Sciatic nerve (tissue), 2 donors: ENCODE measurements around the gene REM1. TPM values are rescaled to one million over a fixed set of nuclear protein-coding genes. Genes with fewer than 3 reads are reported as not detected.
A peak's percentile ranks its signal among the peaks of the same experiment; 100 is the strongest.
"Not testable (repeated sequence)": the region's sequence is repeated elsewhere in the genome, so short reads cannot be mapped to it uniquely, and the experiment has no call there.

Source experiments
- ATAC-seq: fragments of 200-7000 bp; cut with Tn5 transposase; one replicate; pipeline ENCODE4 v1.9.1; 2020; ENCODE audit warnings: mild to moderate bottlenecking, moderate library complexity
- DNase-seq: peaks from one replicate; pipeline ENCODE4 v3.0.0-alpha.2; 2020; ENCODE audit warnings: low spot score
- intact Hi-C: fragments of 100-400 bp; cut with DNase I; formaldehyde crosslinking; loops from one replicate; pipeline ENCODE4 v1.14.2; 2022
- total RNA-seq: library from RNA; stranded (reverse); fragmentation: NEBNext Ultra II Directional; extraction: Animal tissue kit (Norgen Biotek cat#: 25700); gene quantifications from one replicate; pipeline ENCODE4 v1.2.1, GENCODE V29; 2021
- donor health status: DM: no; HTN: no; CAD: no.
- donor health status: DM: no; HTN: no; CAD: no.

REM1 gene
- total RNA-seq, 1 donor from 2014 or later: 7.2 TPM

DNA sequence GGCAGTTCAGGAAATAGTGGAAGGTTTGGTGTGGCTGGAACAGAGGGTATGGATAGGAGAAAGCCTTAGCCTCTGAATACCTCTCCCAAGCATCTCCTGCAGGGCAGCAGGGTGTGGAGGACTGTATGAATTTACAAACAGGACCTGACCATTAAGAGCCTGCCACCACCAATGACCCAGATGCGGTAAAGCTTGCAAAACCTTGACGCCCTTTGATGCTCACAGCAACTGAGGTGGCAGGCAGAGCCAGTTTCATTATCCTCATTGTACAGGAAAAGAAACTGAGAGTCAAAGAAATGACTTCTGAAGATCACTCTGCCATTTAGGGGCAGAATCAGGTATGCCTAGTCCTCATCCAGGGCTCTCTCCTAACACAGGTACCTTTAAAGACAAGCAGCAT, 41.6 kb downstream of the REM1 start:
- intact Hi-C loops: no loop called here
- DNase-seq (no peak), ATAC-seq (no peak)

DNA sequence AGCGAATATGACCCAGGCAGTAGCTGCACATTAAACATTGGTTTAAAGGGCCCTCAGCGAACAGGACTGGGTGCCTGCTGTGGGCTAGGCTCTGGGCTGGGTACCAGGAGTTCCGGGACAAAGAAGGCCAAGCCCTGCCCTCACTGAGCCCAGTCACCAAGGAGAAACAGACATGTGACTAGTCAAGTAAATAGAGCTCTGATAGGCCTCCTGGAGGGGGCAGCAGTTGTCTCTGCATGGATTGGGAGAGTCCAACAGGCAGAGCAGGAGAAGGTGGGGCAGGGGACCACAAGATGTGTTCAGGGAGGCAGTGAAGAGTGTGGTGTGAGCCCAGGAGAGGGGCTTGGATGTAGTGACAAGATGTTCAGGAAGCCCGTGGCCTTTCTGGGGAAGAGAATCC, 42.3 kb downstream of the REM1 start:
- ATAC-seq (no peak), DNase-seq (no peak)
- intact Hi-C loops: no loop called here

DNA sequence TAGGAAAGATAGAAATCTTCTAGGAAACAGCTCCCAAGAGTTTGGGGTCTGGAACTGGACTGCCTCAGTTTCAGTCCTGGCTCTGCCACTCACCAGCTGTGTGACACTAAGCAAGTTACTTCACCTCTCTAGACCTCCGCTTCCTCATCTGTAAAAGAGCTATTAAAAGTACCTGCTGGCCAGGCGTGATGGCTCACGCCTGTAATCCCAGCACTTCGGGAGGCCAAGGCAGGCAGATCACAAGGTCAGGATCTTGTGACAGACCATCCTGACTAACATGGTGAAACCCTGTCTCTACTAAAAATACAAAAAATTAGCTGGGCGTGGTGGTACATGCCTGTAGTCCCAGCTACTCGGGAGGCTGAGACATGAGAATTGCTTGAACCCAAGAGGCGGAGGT, 46.2 kb downstream of the REM1 start:
- ATAC-seq, intact Hi-C loops, DNase-seq: not testable (repeated sequence)

DNA sequence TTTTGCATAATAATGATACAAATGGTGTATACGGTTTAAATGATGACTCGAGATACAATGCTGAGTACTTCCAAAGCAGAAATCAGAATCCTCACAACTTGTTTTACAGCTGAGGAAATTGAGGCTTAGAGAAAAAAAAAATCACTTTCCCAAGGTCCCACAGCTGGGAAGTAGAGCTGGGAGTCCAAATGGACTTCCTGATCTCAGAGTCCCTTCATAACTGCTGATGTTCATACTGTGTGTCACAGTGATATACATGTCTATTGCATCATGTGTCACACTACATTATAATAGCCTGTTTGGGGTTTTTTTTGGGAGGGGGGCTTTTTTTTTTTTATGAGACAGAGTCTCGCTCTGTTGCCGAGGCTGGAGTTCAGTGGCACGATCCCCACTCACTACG, 47.6 kb downstream of the REM1 start:
- DNase-seq (no peak), ATAC-seq (peak; percentile 43)
- intact Hi-C loops: no loop called here

DNA sequence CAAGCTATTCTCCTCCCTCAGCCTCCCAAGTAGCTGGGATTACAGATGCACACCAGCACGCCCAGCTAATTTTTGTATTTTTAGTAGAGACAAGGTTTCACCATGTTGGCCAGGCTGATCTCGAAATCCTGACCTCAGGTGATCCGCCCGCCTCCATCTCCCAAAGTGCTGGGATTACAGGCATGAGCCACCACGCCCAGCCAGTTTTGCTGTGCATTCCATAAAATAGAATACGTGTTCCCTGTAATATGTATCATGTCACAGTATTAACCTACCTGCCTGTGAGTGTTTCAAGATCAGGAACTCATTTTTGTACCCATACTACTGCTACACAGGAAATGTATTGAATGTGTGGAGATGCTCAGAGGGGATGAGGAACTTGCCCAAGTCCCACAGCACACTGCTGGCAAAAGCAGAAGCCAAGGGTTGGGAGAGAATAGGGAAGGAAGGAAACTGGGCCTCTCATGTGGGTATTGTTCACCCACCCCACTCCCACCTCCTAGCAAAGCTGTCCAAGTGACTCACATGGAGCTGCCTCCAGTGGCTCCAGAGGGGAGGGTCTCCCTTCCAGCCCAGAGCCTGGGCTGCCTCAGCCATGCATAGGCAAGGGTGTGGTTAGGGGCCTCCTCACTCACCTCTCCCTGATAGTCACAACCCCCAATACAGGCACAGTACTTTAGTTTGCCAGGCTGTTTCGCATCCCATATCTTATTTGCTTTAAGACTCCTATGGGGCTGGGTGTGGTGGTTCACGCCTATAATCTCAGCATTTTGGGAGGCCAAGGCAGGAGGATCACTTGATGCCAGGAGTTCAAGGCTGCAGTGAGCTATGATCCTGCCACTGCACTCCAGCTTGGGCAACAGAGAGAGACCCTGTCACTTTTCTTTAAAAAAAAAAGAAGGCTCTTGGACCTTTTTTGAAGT, 48.5 kb downstream of the REM1 start:
- peak; percentile 79 for ATAC-seq

DNA sequence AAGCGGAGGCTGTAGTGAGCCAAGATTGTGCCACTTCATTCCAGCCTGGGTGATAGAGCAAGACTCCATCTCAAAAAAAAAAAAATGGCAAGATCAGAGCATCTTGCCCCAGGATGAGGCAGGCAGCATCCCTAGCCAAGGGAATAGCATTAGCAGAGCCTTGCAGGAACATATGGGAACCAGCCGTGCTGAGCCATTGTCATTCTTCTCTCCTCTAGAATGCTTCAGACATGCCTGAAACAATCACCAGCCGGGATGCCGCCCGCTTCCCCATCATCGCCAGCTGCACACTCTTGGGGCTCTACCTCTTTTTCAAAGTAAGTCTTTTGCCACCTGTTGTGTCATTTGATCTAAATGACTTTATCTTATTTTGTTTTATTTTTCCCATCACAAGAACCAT, 52.2 kb downstream of the REM1 start:
- ATAC-seq (no peak), DNase-seq (no peak)
- intact Hi-C loops: no loop called here

More for the DNA sequence above, 48.5 kb downstream of the REM1 start:
- intact Hi-C loops: no loop called here
- no peak for DNase-seq

Other genes starting within 250 kb of the REM1 start
- not detected for gene DEFB115, start 217.6 kb upstream of the REM1 start, total RNA-seq
- gene DEFB116, start 166.7 kb upstream of the REM1 start, total RNA-seq: not detected
- not detected for gene DEFB118, start 106.7 kb upstream of the REM1 start, total RNA-seq
- gene DEFB119, start 84.7 kb upstream of the REM1 start, total RNA-seq: not detected
- not detected for gene DEFB121, start 69.1 kb upstream of the REM1 start, total RNA-seq
- gene DEFB123, start 34.7 kb upstream of the REM1 start, total RNA-seq: not detected
- 1.8 TPM for gene DEFB124, start 161 bp upstream of the REM1 start, total RNA-seq
- gene HM13, start 39.2 kb downstream of the REM1 start, total RNA-seq: 106 TPM
- gene ID1, start 130.0 kb downstream of the REM1 start, total RNA-seq: 373 TPM
- gene COX4I2, start 162.6 kb downstream of the REM1 start, total RNA-seq: 8.3 TPM
- 112 TPM for gene BCL2L1, start 247.6 kb downstream of the REM1 start, total RNA-seq